GM18526 (cell line): Measurements from ENCODE around the gene PRKCI.

Experiments
- POLR2A ChIP-seq: IDR thresholded peaks from 3 replicates; pipeline ENCODE4 v1.6.1; 2011; ENCODE audit not compliant: insufficient read length; ENCODE audit errors: extremely low read depth

PRKCI gene

GRCh38 chr3:170221924-170222646, at the start of gene PRKCI:
Gene PRKCI, plus strand, starts transcription at chr3:170222424. Its CDS starts 246 bp downstream, at chr3:170222670.
- TF ChIP-seq POLR2A = peak; percentile 56

- no peak for TF ChIP-seq POLR2A
These were observed 43.6 kb upstream of the PRKCI start for GRCh38 chr3:170178651-170179050.

- TF ChIP-seq POLR2A = no peak
These were observed 42.8 kb upstream of the PRKCI start for GRCh38 chr3:170179432-170179831.

- TF ChIP-seq POLR2A = no peak
These were observed 41.9 kb upstream of the PRKCI start for GRCh38 chr3:170180079-170180907.

- peak; percentile 79 for TF ChIP-seq POLR2A
These were observed 41.0 kb upstream of the PRKCI start, which contains the start of gene PHC3 for GRCh38 chr3:170180908-170181885. Gene PHC3, minus strand, starts transcription at chr3:170181733. Its CDS starts 18 bp downstream, at chr3:170181715.

GRCh38 chr3:170189398-170190256, 32.6 kb upstream of the PRKCI start:
- TF ChIP-seq POLR2A = no peak

- TF ChIP-seq POLR2A = no peak
These were observed 25.4 kb upstream of the PRKCI start for GRCh38 chr3:170196833-170197232.

- no peak for TF ChIP-seq POLR2A
These were observed 21.2 kb upstream of the PRKCI start for GRCh38 chr3:170200987-170201386.

- no peak for TF ChIP-seq POLR2A
These were observed 20.7 kb upstream of the PRKCI start for GRCh38 chr3:170201527-170201926.

- no peak for TF ChIP-seq POLR2A
These were observed 18.8 kb upstream of the PRKCI start for GRCh38 chr3:170203457-170203856.

- no peak for TF ChIP-seq POLR2A
These were observed 18.2 kb upstream of the PRKCI start for GRCh38 chr3:170204023-170204472.

- TF ChIP-seq POLR2A = no peak
These were observed 17.7 kb upstream of the PRKCI start for GRCh38 chr3:170204509-170204908.

- TF ChIP-seq POLR2A = no peak
These were observed 16.9 kb upstream of the PRKCI start for GRCh38 chr3:170205302-170205701.

- no peak for TF ChIP-seq POLR2A
These were observed 14.5 kb upstream of the PRKCI start for GRCh38 chr3:170207717-170208116.
